ENCODE measurements around the gene HDAC1.

DNA sequence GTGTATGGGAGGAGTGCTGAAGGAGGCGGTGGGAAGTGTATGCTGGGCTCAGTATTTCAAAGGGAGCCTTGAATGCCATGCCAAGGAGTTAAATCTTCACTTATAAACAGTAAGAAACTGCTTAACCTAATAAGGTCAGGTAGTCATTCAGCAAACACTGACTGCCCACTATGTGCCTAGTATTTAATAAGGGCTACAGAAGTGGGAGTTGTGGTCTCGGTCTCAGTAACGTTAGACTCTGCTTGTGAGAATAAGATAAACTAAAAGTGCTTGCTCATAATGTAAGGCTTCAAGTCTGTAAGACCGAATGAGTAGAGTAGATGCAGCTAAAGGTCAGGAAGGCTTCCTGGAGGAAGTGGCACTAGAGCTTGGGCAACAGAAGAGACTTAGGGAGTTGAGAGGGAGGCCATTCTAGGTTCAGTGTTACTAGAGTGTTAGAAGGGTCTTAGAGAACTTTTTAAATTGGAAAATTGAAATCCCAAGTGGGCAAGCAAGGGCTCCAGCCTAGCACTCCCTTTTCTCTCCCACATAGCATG, 38.1 kb downstream of the HDAC1 start:
- TF ChIP-seq, protein P1, sequence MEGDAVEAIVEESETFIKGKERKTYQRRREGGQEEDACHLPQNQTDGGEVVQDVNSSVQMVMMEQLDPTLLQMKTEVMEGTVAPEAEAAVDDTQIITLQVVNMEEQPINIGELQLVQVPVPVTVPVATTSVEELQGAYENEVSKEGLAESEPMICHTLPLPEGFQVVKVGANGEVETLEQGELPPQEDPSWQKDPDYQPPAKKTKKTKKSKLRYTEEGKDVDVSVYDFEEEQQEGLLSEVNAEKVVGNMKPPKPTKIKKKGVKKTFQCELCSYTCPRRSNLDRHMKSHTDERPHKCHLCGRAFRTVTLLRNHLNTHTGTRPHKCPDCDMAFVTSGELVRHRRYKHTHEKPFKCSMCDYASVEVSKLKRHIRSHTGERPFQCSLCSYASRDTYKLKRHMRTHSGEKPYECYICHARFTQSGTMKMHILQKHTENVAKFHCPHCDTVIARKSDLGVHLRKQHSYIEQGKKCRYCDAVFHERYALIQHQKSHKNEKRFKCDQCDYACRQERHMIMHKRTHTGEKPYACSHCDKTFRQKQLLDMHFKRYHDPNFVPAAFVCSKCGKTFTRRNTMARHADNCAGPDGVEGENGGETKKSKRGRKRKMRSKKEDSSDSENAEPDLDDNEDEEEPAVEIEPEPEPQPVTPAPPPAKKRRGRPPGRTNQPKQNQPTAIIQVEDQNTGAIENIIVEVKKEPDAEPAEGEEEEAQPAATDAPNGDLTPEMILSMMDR (IDR thresholded peaks at IDR 0.05 in 8 of 11, conservative IDR thresholded peaks at IDR 0.05 in 3 of 11) = no peak
- no peak for TF ChIP-seq POLR2AphosphoS5 (IDR thresholded peaks at IDR 0.05)

Measured in spleen (tissue), 7 donors.